Tongue (tissue), 3 donors: Measurements from ENCODE around the gene GLRB. TPM values are rescaled to one million over a fixed set of nuclear protein-coding genes. Genes with fewer than 3 reads are reported as not detected.
"Not testable (repeated sequence)": the region's sequence is repeated elsewhere in the genome, so short reads cannot be mapped to it uniquely, and the experiment has no call there.

Experiments used
- DNase-seq: peaks from one replicate; pipeline ENCODE4 v3.0.0-alpha.2; 2015
- small RNA-seq: library from RNA; depleted of rRNA; stranded (forward); fragments of <200 nt; gene quantifications from one replicate; pipeline ENCODE3, GENCODE V24; 2014; ENCODE audit warnings: low replicate concordance
- total RNA-seq: library from RNA; depleted of rRNA; stranded (reverse); fragments of >200 nt; gene quantifications from one replicate; pipeline ENCODE4 v1.2.3, GENCODE V29; 2014

Gene GLRB
- total RNA-seq, 1 donor from 2014 or later: 2.8 TPM

- peak; percentile 49 for DNase-seq
These were observed 52.4 kb downstream of the GLRB start for GRCh38 chr4:157128395-157128794.

- no peak for DNase-seq
These were observed 66.0 kb downstream of the GLRB start for GRCh38 chr4:157141976-157142375.

- no peak for DNase-seq
These were observed 67.4 kb downstream of the GLRB start for GRCh38 chr4:157143369-157143768.

- no peak for DNase-seq
These were observed 75.8 kb downstream of the GLRB start for GRCh38 chr4:157151711-157152110.

GRCh38 chr4:157165935-157166610 is 90.1 kb downstream of the GLRB start:
- no peak for DNase-seq

- DNase-seq: peak; percentile 14
These were observed 94.4 kb downstream of the GLRB start for GRCh38 chr4:157170321-157170720.

- DNase-seq: peak; percentile 13
These were observed 96.1 kb downstream of the GLRB start for GRCh38 chr4:157172011-157172410.

- DNase-seq: not testable (repeated sequence)
These were observed 104.3 kb downstream of the GLRB start for GRCh38 chr4:157180268-157180667.

GRCh38 chr4:157184300-157184699 is 108.3 kb downstream of the GLRB start:
- DNase-seq: no peak

GRCh38 chr4:157185363-157185762 is 109.4 kb downstream of the GLRB start:
- no peak for DNase-seq

- DNase-seq: no peak
These were observed 119.4 kb downstream of the GLRB start for GRCh38 chr4:157195374-157195773.

- DNase-seq: no peak
These were observed 120.1 kb downstream of the GLRB start for GRCh38 chr4:157196046-157196445.

GRCh38 chr4:157204634-157205244 is 128.8 kb downstream of the GLRB start:
- no peak for DNase-seq

- DNase-seq: peak; percentile 54
These were observed 141.8 kb downstream of the GLRB start for GRCh38 chr4:157217708-157218107.

- DNase-seq: no peak
These were observed 143.9 kb downstream of the GLRB start for GRCh38 chr4:157219711-157220370.

GRCh38 chr4:157220371-157220881 is 144.5 kb downstream of the GLRB start, which contains the start of gene GRIA2:
Gene GRIA2, plus strand, starts transcription at chr4:157220728. Its CDS starts 315 bp downstream, at chr4:157221043.
- peak; percentile 91 for DNase-seq

GRCh38 chr4:157221426-157221894 is 145.5 kb downstream of the GLRB start:
- peak; percentile 2 for DNase-seq

Small RNAs within 50 kb of the gene (small RNA-seq; reads per million reads assigned to genes)
- gene RF00019 (not detected), gene RNU6-582P (not detected)

Other genes with a start within 250 kb of the GLRB start
- 25.8 TPM for gene PDGFC, start 104.4 kb upstream of the GLRB start, total RNA-seq
- gene GRIA2, start 144.6 kb downstream of the GLRB start, total RNA-seq: 8.9 TPM